ENCODE results near the gene PARK7.
"Not testable (repeated sequence)": the region's sequence is repeated elsewhere in the genome, so short reads cannot be mapped to it uniquely, and the experiment has no call there.

The PARK7 gene

GRCh38 chr1:7931446-7931812 lies 30.1 kb upstream of the PARK7 start:
- Mint-ChIP-seq H3K27ac (peak overlapping the region; percentile 84), H3K36me3 (no peaks in the 10 kb centered on the region), H3K4me3 (no peak overlapping the region), H3K27me3 (peaks cover 10% of the 10 kb centered on the region), H3K9me3 (no peaks in the 10 kb centered on the region), H3K4me1 (peaks cover 28% of the 10 kb centered on the region)
- CTCF ChIA-PET = no interaction called here
- no peak for DNase-seq

GRCh38 chr1:7932524-7933138 lies 28.9 kb upstream of the PARK7 start:
- H3K27me3 Mint-ChIP-seq = peaks cover 16% of the 10 kb centered on the region
- CTCF ChIA-PET = no interaction called here
- H3K4me1 Mint-ChIP-seq = peaks cover 28% of the 10 kb centered on the region
- DNase-seq = no peak
- H3K9me3 Mint-ChIP-seq = no peaks in the 10 kb centered on the region
- no peak overlapping the region for H3K27ac Mint-ChIP-seq
- no peak overlapping the region for H3K4me3 Mint-ChIP-seq
- H3K36me3 Mint-ChIP-seq = no peaks in the 10 kb centered on the region

- H3K36me3 Mint-ChIP-seq = no peaks in the 10 kb centered on the region
- peaks cover 26% of the 10 kb centered on the region for H3K4me1 Mint-ChIP-seq
- no peaks in the 10 kb centered on the region for H3K9me3 Mint-ChIP-seq
- no peak overlapping the region for H3K4me3 Mint-ChIP-seq
- DNase-seq = no peak
- peaks cover 43% of the 10 kb centered on the region for H3K27me3 Mint-ChIP-seq
- CTCF ChIA-PET = no interaction called here
- H3K27ac Mint-ChIP-seq = no peak overlapping the region
These were observed 23.4 kb upstream of the PARK7 start for GRCh38 chr1:7938070-7938469.

GRCh38 chr1:7940034-7940433 lies 21.5 kb upstream of the PARK7 start:
- Mint-ChIP-seq H3K27ac (no peak overlapping the region), H3K4me1 (peaks cover 27% of the 10 kb centered on the region), H3K27me3 (peaks cover 48% of the 10 kb centered on the region), H3K4me3 (no peak overlapping the region), H3K36me3 (no peaks in the 10 kb centered on the region), H3K9me3 (no peaks in the 10 kb centered on the region)
- CTCF ChIA-PET = no interaction called here
- DNase-seq = no peak

- DNase-seq = peak; percentile 39
- no peaks in the 10 kb centered on the region for H3K36me3 Mint-ChIP-seq
- H3K27me3 Mint-ChIP-seq = peaks cover 52% of the 10 kb centered on the region
- peak within 1 kb of the TSS; percentile 45 for H3K4me3 Mint-ChIP-seq
- CTCF ChIA-PET = interaction anchor here (0.5 to 1.7 kb wide), 2 partner anchors 39 to 187 kb away, joined by 3 to 4 read pairs; no protein-coding TSS in a partner anchor
- H3K9me3 Mint-ChIP-seq = no peaks in the 10 kb centered on the region
- no peak within 1 kb of the TSS for H3K27ac Mint-ChIP-seq
- peaks cover 27% of the 10 kb centered on the region for H3K4me1 Mint-ChIP-seq
These were observed 20.6 kb upstream of the PARK7 start, which contains the start of gene TNFRSF9 for GRCh38 chr1:7940745-7941436. TSS of gene TNFRSF9 (minus strand) at chr1:7940839. CDS start at chr1:7939994, 845 bp downstream.

GRCh38 chr1:7941437-7941793 lies 20.1 kb upstream of the PARK7 start:
- Mint-ChIP-seq H3K4me1 (peaks cover 27% of the 10 kb centered on the region), H3K9me3 (no peaks in the 10 kb centered on the region), H3K27ac (no peak overlapping the region), H3K27me3 (peaks cover 47% of the 10 kb centered on the region), H3K4me3 (peak overlapping the region; percentile 45), H3K36me3 (no peaks in the 10 kb centered on the region)
- CTCF ChIA-PET = interaction anchor here (1.7 kb wide), 1 partner anchor 39 kb away, joined by 4 read pairs; no protein-coding TSS in a partner anchor
- DNase-seq = no peak

GRCh38 chr1:7942214-7942921 lies 19.1 kb upstream of the PARK7 start:
- no peak overlapping the region for H3K27ac Mint-ChIP-seq
- H3K4me3 Mint-ChIP-seq = peak overlapping the region; percentile 45
- H3K27me3 Mint-ChIP-seq = peaks cover 41% of the 10 kb centered on the region
- no peaks in the 10 kb centered on the region for H3K9me3 Mint-ChIP-seq
- no peaks in the 10 kb centered on the region for H3K36me3 Mint-ChIP-seq
- peak; percentile 47 for DNase-seq
- H3K4me1 Mint-ChIP-seq = peaks cover 27% of the 10 kb centered on the region
- CTCF ChIA-PET = interaction anchor here (1.5 to 1.7 kb wide), 2 partner anchors 26 to 40 kb away, joined by 3 to 4 read pairs; no protein-coding TSS in a partner anchor

- no peak for DNase-seq
- Mint-ChIP-seq H3K27me3 (peaks cover 41% of the 10 kb centered on the region), H3K9me3 (no peaks in the 10 kb centered on the region), H3K4me3 (no peak overlapping the region), H3K27ac (no peak overlapping the region), H3K36me3 (no peaks in the 10 kb centered on the region), H3K4me1 (peaks cover 27% of the 10 kb centered on the region)
- CTCF ChIA-PET = interaction anchor here (1.0 to 1.5 kb wide), 2 partner anchors 12 to 27 kb away, joined by 3 read pairs; no protein-coding TSS in a partner anchor
These were observed 18.3 kb upstream of the PARK7 start for GRCh38 chr1:7943251-7943650.

- H3K4me3 Mint-ChIP-seq = no peak overlapping the region
These were observed 12.6 kb upstream of the PARK7 start for GRCh38 chr1:7948960-7949359.

GRCh38 chr1:7952791-7953190 lies 8.7 kb upstream of the PARK7 start:
- H3K36me3 Mint-ChIP-seq, H3K9me3 Mint-ChIP-seq, CTCF ChIA-PET, DNase-seq, H3K4me3 Mint-ChIP-seq, H3K27ac Mint-ChIP-seq, H3K27me3 Mint-ChIP-seq: not testable (repeated sequence)
- peaks cover 58% of the 10 kb centered on the region for H3K4me1 Mint-ChIP-seq

More at GRCh38 chr1:7948960-7949359, 12.6 kb upstream of the PARK7 start:
- CTCF ChIA-PET = interaction anchor here (1.6 kb wide), 1 partner anchor 280 kb away, joined by 3 read pairs; no protein-coding TSS in a partner anchor
- DNase-seq = peak; percentile 40
- Mint-ChIP-seq H3K27ac (peak overlapping the region; percentile 29), H3K4me1 (peaks cover 30% of the 10 kb centered on the region), H3K36me3 (no peaks in the 10 kb centered on the region), H3K9me3 (no peaks in the 10 kb centered on the region), H3K27me3 (peaks cover 11% of the 10 kb centered on the region)

- peak; percentile 87 for DNase-seq
- Mint-ChIP-seq H3K27me3 (peaks cover 5% of the 10 kb centered on the region), H3K4me1 (peaks cover 50% of the 10 kb centered on the region), H3K4me3 (peak overlapping the region; percentile 86), H3K36me3 (no peaks in the 10 kb centered on the region), H3K27ac (peak overlapping the region; percentile 95), H3K9me3 (no peaks in the 10 kb centered on the region)
- CTCF ChIA-PET = no interaction called here
These were observed 7.5 kb upstream of the PARK7 start for GRCh38 chr1:7953850-7954609.

GRCh38 chr1:7954683-7955082 lies 6.8 kb upstream of the PARK7 start:
- peaks cover 47% of the 10 kb centered on the region for H3K4me1 Mint-ChIP-seq
- no peak for DNase-seq
- H3K36me3 Mint-ChIP-seq = no peaks in the 10 kb centered on the region
- H3K9me3 Mint-ChIP-seq = no peaks in the 10 kb centered on the region
- CTCF ChIA-PET = interaction anchor here (0.7 kb wide), 1 partner anchor 11 kb away, joined by 3 read pairs; no protein-coding TSS in a partner anchor
- H3K27me3 Mint-ChIP-seq = peaks cover 5% of the 10 kb centered on the region
- peak overlapping the region; percentile 86 for H3K4me3 Mint-ChIP-seq
- H3K27ac Mint-ChIP-seq = peak overlapping the region; percentile 95

- DNase-seq = no peak
- Mint-ChIP-seq H3K27me3 (peaks cover 5% of the 10 kb centered on the region), H3K4me3 (no peak overlapping the region), H3K27ac (peak overlapping the region; percentile 33), H3K4me1 (peaks cover 52% of the 10 kb centered on the region), H3K9me3 (no peaks in the 10 kb centered on the region), H3K36me3 (peaks cover under 1% of the 10 kb centered on the region)
- CTCF ChIA-PET = no interaction called here
These were observed 5.1 kb upstream of the PARK7 start for GRCh38 chr1:7956218-7957032.

All from activated naive CD4-positive, alpha-beta T cell treated with anti-CD3 and anti-CD28 coated beads, Interleukin-2, amount 10 ng/mL, durations not matched to agents 7 days and 5 days (primary cell).